Measurements from ENCODE around the gene ACSL1.
A peak's percentile ranks its signal among the peaks of the same experiment; 100 is the strongest.

ACSL1 gene

GRCh38 chr4:184838249-184839074 is 12.7 kb upstream of the ACSL1 start:
- no peak for DNase-seq

DNA sequence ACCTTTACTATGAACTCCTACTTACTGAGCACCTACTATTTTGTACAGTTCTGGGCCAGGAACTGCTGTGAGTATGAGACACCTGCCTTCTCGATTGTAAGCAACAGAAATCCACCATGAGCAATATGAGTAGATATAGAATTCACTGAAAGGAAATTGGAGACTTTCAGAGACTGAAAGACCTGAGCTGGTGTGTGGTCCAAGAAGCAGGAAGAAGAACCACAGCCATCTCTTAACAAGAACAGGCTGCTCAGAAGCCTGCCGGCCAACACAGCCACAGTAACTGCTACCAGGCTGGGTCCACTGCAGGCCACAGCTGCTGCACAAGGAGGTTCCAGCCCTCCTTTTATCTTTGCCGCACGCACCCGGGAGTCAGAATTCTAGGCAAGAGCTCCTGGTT is 10.8 kb upstream of the ACSL1 start:
- DNase-seq: no peak

DNA sequence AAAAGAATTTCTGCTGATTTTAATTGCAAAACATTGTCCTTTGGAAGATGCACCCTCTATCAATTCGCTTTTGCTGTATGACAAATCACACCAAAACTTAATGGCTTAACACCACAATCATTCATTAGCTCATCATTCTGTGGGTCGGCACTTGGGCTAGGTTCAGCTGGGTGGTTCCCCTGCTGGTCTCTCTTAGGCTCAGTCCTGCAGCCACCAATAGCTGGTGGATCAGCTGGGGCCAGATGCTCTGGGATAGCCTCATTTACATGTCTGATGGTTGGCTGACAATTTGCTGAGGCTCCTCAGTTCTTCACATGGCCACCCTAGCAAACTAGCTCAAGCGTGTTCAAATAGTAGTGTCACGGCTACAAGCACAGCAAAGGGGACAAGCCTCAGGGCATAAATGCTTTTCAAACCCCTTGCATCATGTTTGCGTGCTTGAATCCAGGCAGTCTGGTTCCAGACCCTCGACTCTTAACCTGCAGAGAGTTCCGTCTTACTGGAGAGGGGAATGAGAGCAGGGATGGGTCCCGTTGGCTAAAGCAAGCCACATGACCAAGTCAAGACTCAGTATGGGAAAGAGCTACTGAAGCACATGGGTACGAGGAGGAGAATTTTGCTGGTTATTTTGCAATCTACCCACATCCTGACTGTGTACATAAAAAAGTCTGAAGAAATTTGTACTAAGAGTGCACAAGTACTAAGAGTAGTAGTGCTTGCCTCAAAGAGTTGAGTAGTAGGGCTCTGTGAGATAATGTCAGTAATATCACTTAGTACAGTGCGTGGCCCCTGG is 7.5 kb upstream of the ACSL1 start:
- no peak for DNase-seq

DNA sequence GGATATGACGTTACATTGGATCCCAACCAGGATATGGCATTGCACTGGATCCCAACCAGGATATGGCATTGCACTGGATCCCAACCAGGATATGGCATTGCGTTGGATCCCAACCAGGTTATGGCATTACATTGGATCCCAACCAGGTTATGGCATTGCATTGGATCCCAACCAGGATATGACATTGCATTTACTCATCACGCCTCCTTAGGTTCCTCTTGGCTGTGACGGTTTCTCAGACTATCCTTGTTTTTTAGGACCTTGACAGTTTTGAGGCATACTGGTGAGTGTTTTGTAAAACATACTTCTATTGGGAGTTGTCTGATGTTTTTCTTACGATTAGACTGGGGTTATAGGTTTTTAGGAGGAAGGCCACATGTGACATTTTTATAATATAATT is 5.4 kb upstream of the ACSL1 start:
- DNase-seq: no peak

- DNase-seq: no peak
Observed at GRCh38 chr4:184826691-184827270, 1.0 kb upstream of the ACSL1 start.

- peak; percentile 50 for DNase-seq
Observed at GRCh38 chr4:184825141-184825895, 450 bp downstream of the ACSL1 start.

GRCh38 chr4:184824776-184825084 is 1.0 kb downstream of the ACSL1 start:
- DNase-seq: no peak

DNA sequence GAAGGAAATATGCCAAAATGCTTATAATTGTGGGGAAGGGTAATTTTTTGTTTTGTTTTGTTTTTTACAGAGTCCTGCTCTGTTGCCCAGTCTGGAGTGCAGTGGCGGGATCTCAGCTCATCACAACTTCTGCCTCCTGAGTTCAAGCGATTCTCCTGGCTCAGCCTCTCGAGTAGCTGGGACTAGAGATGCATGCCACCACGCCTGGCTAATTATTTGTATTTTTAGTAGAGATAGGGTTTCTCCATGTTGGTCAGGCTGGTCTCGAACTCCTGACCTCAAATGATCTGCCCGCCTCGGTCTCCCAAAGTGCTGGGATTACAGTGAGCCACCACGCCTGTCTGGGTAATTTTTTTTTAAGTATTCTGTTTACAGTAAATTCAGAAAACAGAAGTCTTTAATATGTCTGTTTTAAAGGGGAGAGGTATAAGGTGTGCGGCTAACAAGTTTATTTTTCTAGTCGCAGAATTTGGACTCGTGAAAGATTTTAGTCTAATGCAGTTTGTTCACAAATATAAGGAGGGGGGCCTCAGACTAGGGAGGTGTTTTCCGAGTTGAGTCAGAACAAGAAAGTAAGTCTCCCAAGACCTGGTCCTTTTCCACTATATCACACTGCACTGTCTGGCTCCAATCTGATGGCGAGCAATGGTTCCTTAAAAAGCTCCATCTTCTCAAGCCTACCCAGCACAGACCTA is 1.5 kb downstream of the ACSL1 start:
- no peak for DNase-seq

DNA sequence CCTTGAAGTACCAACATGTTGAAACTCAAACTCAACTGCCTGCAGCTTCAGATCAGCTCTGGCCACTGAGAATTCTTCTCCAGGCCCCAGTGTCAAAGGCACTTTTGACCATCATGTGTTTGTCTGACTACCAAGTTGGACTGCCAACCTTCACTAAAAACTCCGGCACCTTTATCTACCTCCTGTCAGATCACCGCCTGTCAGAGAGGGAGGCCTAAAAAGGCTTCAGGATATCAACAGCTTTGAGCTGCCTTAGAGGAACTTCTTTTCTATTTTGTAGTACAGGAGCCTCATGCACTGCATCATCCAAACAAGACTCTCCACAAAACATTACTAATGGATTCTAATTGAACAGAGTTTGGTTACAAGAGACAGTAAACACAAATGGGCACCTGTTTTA is 2.8 kb downstream of the ACSL1 start:
- DNase-seq: no peak

- DNase-seq: no peak
Observed at GRCh38 chr4:184822356-184822755, 3.4 kb downstream of the ACSL1 start.

DNA sequence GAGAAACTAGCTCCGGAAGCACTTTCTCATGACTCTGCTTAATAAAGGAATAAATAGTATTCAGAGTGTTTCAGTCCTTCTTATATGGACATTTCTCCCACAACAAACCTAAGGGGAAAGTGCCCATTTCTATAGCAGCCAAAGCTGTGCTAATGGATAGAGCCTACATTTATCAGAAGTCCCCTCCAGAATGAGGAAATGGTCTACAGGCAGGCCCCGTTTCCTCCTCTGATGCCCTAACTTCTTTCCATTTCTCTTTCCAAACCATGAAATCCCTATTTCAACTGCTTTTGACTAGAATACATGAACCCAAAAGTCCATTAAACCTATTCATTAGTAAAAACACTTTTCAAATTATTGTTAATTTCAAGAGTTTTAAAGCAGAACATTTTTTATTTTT is 4.5 kb downstream of the ACSL1 start:
- DNase-seq: no peak

- no peak for DNase-seq
Observed at GRCh38 chr4:184819786-184820185, 6.0 kb downstream of the ACSL1 start.

- DNase-seq: no peak
Observed at GRCh38 chr4:184818216-184818564, 7.6 kb downstream of the ACSL1 start.

- no peak for DNase-seq
Observed at GRCh38 chr4:184817494-184818215, 8.1 kb downstream of the ACSL1 start.

DNA sequence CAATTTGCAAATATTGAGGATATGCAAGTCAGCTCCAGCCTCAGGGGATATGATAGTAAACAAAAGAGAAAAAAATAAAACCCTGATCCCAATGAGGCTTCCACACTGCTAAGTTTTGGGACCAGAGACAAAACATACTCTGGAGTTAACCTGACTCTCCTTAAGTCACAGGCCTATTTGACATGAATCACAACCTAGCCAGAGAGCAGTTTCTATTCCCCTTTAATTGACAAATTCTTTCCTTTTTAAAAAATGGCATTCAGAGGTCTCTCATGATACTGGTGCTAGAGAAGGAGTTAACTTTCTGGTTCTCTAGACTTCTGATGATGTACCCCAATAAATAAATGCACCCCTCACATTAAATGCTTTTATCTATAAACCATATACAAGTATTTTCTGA is 8.8 kb downstream of the ACSL1 start:
- no peak for DNase-seq

DNA sequence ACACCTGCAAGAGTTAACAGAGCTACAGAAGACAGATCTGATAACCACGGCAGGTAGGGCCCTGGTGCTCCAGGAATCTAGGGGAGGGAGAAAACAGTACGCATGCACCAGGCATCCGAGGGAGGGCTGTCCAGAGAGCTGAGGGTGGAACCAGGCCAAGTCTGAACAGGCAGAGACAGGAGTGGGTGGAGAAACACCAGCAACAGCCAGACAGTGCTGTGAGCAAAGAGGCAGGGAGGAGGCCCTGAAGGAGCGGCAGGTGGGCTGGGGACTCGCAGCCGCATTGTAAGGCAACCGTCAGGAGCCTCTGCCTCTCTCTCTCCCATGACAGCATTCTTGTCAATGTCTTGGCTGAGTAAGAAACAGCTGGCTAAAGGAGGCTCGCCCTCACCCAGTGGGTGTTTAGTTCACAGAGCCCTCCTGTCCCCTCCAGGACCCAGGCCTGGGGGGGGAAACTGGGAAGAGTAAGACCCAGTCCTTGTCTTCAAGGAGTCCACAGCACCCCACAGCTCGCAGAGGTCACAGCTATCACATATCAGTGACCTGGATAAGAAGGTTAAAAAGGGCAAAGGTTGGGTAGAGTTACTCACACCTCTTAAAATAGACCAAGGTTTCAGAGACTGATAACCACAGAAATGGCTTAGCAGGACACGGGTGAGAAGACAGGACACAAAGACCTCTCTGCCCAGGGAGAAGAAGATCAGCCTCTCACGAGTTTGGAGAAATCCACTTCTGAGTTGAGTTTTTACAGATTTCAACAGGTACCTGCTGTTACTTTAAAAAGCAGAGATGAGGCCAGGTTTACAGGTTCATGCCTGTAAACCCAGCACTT is 10.5 kb downstream of the ACSL1 start:
- no peak for DNase-seq

- DNase-seq: no peak
Observed at GRCh38 chr4:184814686-184815045, 11.1 kb downstream of the ACSL1 start.

- no peak for DNase-seq
Observed at GRCh38 chr4:184812651-184813181, 13.1 kb downstream of the ACSL1 start.

- no peak for DNase-seq
Observed at GRCh38 chr4:184812199-184812542, 13.6 kb downstream of the ACSL1 start.

DNA sequence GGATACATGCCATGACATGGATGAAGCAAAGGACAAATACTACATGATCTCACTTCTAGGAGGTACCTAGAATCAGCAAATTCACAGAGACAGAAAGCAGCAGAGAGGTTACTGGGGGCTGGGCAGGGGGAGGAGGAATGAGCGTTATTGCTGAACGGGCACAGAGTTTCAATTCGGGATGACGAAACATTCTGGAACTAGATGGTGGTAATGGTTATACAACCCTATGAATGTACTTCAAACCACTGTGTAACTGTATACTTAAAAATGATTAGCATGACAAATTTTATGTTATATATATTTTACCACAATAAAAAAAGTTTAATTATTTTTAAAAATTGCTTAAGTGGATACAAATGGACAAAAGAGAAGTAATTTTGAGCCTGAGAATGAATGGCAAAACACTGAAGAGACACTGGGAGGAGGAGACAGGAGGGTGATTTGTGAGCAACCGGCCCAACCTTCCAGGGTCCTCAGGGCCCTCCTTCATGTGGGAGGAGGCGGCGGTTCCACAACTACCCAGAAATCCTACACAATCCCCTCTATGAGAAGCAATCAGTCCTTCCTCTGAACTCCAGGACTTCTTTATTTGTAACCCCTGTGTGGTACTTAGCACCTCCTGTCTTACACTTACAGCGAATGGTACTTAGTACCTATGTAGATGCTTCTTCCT is 14.1 kb downstream of the ACSL1 start:
- DNase-seq: no peak

All from central memory CD4-positive, alpha-beta T cell (primary cell).